ENCODE data around the gene ZNF699. TPM values are rescaled to one million over a fixed set of nuclear protein-coding genes. Genes with fewer than 3 reads are reported as not detected.
A peak's percentile ranks its signal among the peaks of the same experiment; 100 is the strongest.

Gene ZNF699
- 13.5 and 21.7 TPM in 2 replicates for polyA plus RNA-seq
- polyA minus RNA-seq = 56.0 and 60.1 TPM in 2 replicates

DNA sequence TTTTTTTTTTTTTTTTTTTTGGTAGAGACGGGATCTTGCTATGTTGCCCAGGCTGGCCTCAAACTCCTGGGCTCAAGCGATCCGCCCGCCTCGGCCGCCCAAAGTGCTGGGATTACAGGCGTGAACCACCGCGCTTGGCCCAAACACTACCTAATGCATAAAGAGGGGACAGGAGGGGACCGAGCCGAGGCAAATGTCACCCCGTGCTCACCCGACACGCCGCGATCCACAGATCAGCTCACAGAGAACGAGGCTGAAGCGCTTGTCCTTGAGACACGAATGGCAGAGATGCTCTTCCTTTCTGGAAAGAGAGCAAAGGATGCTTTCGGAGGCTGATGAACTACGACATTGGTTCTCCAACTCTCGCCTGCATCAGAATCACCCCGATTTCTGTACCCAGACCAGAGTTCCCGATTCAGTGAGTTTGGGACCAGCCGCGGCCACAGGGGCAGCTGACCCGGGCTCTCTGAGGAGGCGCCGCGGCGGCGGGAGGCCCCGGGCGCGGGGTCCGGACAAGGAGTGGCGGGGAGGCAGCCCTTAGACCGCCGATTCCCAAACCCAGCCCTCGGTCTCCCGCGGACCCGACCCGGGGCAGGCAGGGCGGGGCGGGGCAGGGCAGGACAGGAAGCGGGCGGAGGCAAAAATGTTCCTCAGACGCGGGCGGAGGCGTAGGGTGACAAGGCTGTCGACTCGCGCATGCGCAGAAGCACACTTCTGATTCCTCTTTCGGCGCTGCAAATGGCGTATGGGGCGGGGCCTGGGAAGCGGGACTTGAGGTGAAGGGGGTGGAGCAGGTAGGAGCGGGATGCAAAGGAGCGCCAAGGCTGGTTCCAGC, at the start of gene ZNF699:
ZNF699 (minus strand) TSS at position 700 of the 835 bp plus-strand sequence. CDS start 4,719 bp downstream, outside the sequence.
- Histone ChIP-seq H3K9ac (ENCODE audit: low read length) (peak within 1 kb of the TSS; percentile 93), H3K27me3 (ENCODE audit: insufficient read depth, low read depth, low read length) (no peaks in the 10 kb centered on the region), H2AFZ (ENCODE audit: low read depth, low read length) (peak within 1 kb of the TSS; percentile 87), H4K20me1 (ENCODE audit: insufficient read depth) (no peaks in the 10 kb centered on the region), H3K27ac (ENCODE audit: low read length) (peak within 1 kb of the TSS; percentile 97), H3K9me2 (ENCODE audit: insufficient read depth, low read length) (no peaks in the 10 kb centered on the region), H3K79me2 (replicated peaks; ENCODE audit: insufficient read depth, low read length) (peaks cover 24% of the 10 kb centered on the region), H3K36me3 (ENCODE audit: insufficient read depth, low read length) (no peaks in the 10 kb centered on the region), H3K9me3 (ENCODE audit: low read length) (no peaks in the 10 kb centered on the region), H3K4me3 (ENCODE audit: low read length) (peak within 1 kb of the TSS; percentile 99), H3F3A (ENCODE audit: insufficient read depth, low read length, poor library complexity, severe bottlenecking) (no peaks in the 10 kb centered on the region), H3K4me2 (ENCODE audit: low read length) (peak within 1 kb of the TSS; percentile 83)
- TF ChIP-seq SMC3 (conservative IDR thresholded peaks at IDR 0.05; ENCODE audit: poor library complexity) = peak; percentile 23
- TF ChIP-seq, protein P1, sequence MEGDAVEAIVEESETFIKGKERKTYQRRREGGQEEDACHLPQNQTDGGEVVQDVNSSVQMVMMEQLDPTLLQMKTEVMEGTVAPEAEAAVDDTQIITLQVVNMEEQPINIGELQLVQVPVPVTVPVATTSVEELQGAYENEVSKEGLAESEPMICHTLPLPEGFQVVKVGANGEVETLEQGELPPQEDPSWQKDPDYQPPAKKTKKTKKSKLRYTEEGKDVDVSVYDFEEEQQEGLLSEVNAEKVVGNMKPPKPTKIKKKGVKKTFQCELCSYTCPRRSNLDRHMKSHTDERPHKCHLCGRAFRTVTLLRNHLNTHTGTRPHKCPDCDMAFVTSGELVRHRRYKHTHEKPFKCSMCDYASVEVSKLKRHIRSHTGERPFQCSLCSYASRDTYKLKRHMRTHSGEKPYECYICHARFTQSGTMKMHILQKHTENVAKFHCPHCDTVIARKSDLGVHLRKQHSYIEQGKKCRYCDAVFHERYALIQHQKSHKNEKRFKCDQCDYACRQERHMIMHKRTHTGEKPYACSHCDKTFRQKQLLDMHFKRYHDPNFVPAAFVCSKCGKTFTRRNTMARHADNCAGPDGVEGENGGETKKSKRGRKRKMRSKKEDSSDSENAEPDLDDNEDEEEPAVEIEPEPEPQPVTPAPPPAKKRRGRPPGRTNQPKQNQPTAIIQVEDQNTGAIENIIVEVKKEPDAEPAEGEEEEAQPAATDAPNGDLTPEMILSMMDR (IDR thresholded peaks at IDR 0.05; ENCODE audit: poor library complexity, severe bottlenecking) = no peak
- no peak for TF ChIP-seq MXI1 (conservative IDR thresholded peaks at IDR 0.05; ENCODE audit: poor library complexity, severe bottlenecking)
- TF ChIP-seq EP300 (conservative IDR thresholded peaks at IDR 0.05; ENCODE audit: poor library complexity, severe bottlenecking) = no peak
- TF ChIP-seq POLR2AphosphoS5 (IDR thresholded peaks at IDR 0.05) = peak; percentile 92
- no peak for TF ChIP-seq EZH2 (IDR thresholded peaks at IDR 0.05; ENCODE audit: borderline replicate concordance, insufficient read depth, low read length, poor library complexity, severe bottlenecking)
- TF ChIP-seq TAF1 (IDR thresholded peaks at IDR 0.05; ENCODE audit: low read depth) = peak; percentile 63
- TF ChIP-seq, protein P2, sequence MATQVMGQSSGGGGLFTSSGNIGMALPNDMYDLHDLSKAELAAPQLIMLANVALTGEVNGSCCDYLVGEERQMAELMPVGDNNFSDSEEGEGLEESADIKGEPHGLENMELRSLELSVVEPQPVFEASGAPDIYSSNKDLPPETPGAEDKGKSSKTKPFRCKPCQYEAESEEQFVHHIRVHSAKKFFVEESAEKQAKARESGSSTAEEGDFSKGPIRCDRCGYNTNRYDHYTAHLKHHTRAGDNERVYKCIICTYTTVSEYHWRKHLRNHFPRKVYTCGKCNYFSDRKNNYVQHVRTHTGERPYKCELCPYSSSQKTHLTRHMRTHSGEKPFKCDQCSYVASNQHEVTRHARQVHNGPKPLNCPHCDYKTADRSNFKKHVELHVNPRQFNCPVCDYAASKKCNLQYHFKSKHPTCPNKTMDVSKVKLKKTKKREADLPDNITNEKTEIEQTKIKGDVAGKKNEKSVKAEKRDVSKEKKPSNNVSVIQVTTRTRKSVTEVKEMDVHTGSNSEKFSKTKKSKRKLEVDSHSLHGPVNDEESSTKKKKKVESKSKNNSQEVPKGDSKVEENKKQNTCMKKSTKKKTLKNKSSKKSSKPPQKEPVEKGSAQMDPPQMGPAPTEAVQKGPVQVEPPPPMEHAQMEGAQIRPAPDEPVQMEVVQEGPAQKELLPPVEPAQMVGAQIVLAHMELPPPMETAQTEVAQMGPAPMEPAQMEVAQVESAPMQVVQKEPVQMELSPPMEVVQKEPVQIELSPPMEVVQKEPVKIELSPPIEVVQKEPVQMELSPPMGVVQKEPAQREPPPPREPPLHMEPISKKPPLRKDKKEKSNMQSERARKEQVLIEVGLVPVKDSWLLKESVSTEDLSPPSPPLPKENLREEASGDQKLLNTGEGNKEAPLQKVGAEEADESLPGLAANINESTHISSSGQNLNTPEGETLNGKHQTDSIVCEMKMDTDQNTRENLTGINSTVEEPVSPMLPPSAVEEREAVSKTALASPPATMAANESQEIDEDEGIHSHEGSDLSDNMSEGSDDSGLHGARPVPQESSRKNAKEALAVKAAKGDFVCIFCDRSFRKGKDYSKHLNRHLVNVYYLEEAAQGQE (IDR thresholded peaks at IDR 0.05; ENCODE audit: borderline replicate concordance) = peak; percentile 63
- no peak for TF ChIP-seq RAD21 (conservative IDR thresholded peaks at IDR 0.05)

DNA sequence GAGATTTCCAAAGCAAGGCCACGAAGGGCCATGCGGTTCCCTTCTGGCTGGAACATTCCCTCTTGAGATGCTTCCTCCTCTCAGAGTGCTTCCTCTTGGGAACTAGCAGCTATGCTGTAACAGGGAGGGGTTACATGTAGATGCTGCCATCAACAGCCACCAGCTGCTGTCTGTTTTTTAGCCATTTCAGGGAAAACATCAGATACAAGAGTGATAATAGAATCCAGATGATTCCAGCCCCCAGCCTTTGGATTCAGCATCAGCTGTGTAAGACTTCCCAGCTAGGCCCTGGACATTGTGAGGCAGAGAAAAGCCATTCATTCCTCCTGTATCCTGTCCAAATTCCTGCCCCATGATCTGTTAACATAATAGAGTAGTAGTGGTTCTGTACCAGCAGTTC, 45.0 kb upstream of the ZNF699 start:
- H4K20me1 ChIP-seq (ENCODE audit: insufficient read depth) = no peaks in the 10 kb centered on the region
- H3K9ac ChIP-seq (ENCODE audit: low read length) = no peak overlapping the region
- no peak overlapping the region for H3K4me3 ChIP-seq (ENCODE audit: low read length)
- peaks cover 26% of the 10 kb centered on the region for H3K36me3 ChIP-seq (ENCODE audit: insufficient read depth, low read length)
- H3K4me2 ChIP-seq (ENCODE audit: low read length) = no peak overlapping the region
- H3F3A ChIP-seq (ENCODE audit: insufficient read depth, low read length, poor library complexity, severe bottlenecking) = no peaks in the 10 kb centered on the region
- no peaks in the 10 kb centered on the region for H3K9me2 ChIP-seq (ENCODE audit: insufficient read depth, low read length)
- H2AFZ ChIP-seq (ENCODE audit: low read depth, low read length) = no peak overlapping the region
- H3K27ac ChIP-seq (ENCODE audit: low read length) = no peak overlapping the region
- TF ChIP-seq TAF1 (IDR thresholded peaks at IDR 0.05; ENCODE audit: low read depth) (no peak), EP300 (conservative IDR thresholded peaks at IDR 0.05; ENCODE audit: poor library complexity, severe bottlenecking) (no peak), MXI1 (conservative IDR thresholded peaks at IDR 0.05; ENCODE audit: poor library complexity, severe bottlenecking) (no peak), RAD21 (conservative IDR thresholded peaks at IDR 0.05) (no peak), EZH2 (IDR thresholded peaks at IDR 0.05; ENCODE audit: borderline replicate concordance, insufficient read depth, low read length, poor library complexity, severe bottlenecking) (no peak), POLR2AphosphoS5 (IDR thresholded peaks at IDR 0.05) (no peak)
- H3K9me3 ChIP-seq (ENCODE audit: low read length) = peaks cover 13% of the 10 kb centered on the region
- no peaks in the 10 kb centered on the region for H3K79me2 ChIP-seq (replicated peaks; ENCODE audit: insufficient read depth, low read length)
- H3K27me3 ChIP-seq (ENCODE audit: insufficient read depth, low read depth, low read length) = no peaks in the 10 kb centered on the region

All from neural cell (in vitro differentiated cells).